NK-92 (cell line): ENCODE measurements around the gene SLC10A6.
"Not testable (repeated sequence)": the region's sequence is repeated elsewhere in the genome, so short reads cannot be mapped to it uniquely, and the experiment has no call there.

Experiments used
- DNase-seq: peaks from one replicate; lab custom pipeline; 2025; ENCODE audit not compliant: unreplicated experiment; lab: John Stamatoyannopoulos, UW

SLC10A6 gene, protein sequence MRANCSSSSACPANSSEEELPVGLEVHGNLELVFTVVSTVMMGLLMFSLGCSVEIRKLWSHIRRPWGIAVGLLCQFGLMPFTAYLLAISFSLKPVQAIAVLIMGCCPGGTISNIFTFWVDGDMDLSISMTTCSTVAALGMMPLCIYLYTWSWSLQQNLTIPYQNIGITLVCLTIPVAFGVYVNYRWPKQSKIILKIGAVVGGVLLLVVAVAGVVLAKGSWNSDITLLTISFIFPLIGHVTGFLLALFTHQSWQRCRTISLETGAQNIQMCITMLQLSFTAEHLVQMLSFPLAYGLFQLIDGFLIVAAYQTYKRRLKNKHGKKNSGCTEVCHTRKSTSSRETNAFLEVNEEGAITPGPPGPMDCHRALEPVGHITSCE

DNA sequence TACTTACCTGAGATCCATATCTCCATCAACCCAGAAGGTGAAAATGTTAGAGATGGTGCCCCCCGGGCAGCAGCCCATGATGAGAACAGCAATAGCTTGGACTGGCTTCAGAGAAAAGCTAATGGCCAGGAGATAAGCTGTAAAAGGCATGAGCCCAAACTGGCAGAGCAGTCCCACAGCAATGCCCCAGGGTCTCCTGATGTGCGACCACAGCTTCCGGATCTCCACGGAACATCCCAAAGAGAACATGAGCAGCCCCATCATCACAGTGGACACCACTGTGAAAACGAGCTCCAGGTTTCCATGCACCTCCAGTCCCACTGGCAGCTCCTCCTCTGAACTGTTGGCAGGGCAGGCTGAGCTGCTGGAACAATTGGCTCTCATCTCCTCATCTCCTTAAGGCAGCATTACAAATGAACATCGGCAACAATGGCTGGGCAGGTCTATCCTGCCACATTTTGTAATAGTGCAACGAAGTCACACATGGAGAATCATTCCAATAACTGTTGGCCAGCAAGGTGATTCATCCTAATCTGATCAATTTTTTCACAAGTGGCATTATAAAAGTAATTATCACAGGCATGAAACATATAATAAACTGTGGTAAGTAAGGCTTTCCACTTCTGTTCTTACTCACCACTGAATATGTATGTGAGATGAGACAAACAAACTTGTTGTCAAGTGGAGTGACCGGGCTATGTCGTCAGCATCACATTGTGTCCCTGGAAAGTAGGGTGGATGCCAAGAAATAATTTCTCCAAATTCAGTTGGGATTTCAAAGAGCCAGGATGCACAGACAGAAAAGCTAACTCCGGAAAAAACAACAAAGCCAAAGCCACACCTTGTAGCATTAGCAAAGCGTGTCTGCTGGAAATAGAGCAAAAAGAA lies at the start of gene SLC10A6:
Gene SLC10A6, minus strand, starts transcription at position 653 of the 888 bp plus-strand sequence. Its CDS starts 269 bp downstream, at position 384.
- no peak for DNase-seq

DNA sequence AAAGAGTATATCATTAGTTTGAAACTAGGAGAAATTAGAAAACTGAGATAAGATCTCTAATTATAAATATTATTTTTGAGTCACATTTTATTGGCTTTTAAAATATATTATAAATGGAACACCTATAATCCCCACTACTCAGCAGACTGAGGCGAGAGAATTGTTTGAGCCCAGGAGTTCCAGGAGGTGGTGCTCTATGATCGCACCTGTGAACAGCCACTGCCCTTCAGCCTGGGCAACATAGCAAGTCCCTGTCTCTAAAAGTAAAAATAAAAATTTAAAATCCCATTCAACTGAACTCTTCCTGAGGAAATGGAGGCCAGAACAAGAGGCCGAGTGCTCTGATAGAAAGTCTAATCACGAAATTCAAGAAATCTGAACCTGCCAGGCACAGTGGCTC lies 49.4 kb upstream of the SLC10A6 start:
- no peak for DNase-seq

GRCh38 chr4:86896596-86896995 lies 47.4 kb upstream of the SLC10A6 start:
- DNase-seq: no peak

GRCh38 chr4:86895692-86896488 lies 46.7 kb upstream of the SLC10A6 start:
- no peak for DNase-seq

GRCh38 chr4:86894455-86894854 lies 45.3 kb upstream of the SLC10A6 start:
- DNase-seq: no peak

- no peak for DNase-seq
Observed at GRCh38 chr4:86893136-86893535, 44.0 kb upstream of the SLC10A6 start.

DNA sequence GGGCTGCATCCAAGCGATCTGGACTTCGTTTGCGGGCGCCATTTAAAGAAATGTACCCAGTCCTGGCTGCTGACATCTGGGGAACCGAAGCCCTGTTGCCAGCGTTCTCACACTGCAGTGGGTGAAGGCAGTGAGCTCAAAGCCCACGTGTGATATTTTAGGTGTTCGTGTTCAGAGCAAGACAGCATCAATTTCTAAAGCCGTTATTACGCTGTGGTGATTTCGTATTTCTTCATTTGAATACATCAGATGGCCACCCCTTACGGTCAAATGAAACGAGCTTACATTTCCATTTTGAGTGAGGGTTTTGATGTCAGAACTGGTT lies 43.4 kb upstream of the SLC10A6 start:
- no peak for DNase-seq

DNA sequence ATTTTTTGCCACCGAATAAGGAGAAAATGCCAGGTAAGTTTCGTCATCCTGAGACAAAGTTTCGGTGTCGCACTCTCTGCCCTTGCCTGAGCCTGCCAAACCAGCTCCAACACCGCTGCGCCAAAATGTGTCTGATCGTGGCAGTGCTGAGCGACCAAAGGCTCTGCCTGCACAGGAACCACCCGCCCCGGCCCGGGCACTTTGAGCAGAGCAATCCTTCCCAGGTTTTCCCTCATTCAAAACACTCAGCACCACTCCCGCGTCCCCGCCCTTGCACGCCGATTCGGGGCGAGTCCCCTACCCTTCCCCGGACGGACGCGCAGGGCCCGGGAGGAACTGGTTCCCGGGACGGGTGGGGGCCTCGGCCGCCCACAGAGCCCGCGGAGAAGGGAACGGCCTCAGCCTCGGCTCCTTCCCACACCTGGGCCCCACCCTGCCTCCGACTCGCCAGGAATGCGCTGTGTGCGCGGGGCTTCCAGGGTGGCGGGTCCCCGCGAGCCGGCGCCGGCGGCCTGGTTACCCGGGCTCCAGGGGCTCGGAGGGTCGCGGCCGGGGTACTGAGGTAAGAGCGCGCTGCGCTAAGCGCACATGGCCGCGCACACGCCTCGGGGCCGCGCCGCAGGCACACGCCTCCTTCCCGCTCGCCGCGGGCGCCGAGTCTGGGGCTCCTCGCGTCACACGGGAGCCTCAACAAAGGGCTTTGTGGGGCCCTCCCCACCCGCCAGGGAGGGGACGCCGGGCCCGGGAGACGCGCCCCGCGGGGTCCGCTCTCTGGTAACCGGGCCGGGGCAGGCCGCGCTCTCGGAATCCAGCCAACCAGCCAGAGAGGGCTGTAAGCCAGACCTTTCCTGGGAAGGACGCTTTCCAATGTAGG lies 42.8 kb upstream of the SLC10A6 start, which contains the start of gene C4orf36:
Gene C4orf36, minus strand, starts transcription at position 661 of the 874 bp plus-strand sequence. CDS start 902 bp downstream, outside the sequence.
- DNase-seq: no peak

GRCh38 chr4:86890790-86891189 lies 41.6 kb upstream of the SLC10A6 start:
- no peak for DNase-seq

DNA sequence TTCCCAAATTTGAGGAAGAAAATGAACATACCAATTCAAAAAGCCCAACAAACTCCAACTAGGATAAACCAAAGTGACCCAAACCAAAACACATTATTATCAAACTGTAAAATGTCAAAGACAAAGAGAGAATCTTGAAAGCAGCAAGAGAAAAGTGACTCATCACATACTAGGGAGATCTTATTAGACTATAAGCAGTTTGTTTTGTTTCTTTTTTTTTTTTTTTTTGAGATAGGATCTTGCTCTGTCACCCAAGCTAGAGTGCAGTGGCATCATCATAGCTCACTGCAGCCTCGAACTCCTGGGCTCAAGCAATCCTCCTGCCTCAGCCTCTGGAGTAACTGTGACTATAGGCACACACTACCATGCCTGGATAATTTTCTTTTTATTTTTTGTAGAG lies 30.5 kb upstream of the SLC10A6 start:
- no peak for DNase-seq

GRCh38 chr4:86878640-86879039 lies 29.5 kb upstream of the SLC10A6 start:
- DNase-seq: no peak

DNA sequence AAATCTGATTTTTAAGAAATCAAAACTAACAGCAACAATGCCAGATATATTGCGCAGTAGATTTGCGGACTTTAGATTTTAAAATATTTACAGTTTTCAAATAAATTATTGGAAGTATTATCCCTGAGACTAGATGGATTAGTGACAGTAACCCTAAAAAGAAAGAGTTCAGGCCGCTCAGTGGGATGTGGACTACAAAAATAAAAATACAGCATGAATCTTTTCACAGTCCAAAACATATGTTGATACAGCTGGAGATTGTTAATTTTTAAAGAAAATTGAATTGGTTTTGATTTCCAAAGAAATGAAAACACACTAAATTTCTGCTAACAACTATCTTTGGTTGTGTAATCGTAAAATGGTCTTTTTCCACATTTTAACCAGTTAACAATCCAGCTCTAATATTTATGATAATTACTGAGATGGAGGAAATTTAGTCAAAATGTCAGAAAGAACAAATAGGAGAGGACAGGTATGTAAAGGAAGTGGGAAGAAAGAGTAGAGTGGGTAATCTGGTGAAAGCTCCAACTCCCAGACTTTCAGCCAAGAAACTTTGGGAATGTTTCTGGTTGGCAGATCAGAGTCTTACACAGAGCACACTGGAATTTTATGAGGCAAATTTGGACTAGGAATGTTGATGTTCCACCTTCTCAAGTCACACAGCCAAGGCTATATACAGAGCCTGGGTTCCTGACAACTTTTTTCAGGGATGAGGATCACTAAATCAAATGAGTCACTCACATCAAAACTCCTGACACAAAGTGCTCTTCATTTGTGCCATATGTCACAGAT lies 27.9 kb upstream of the SLC10A6 start:
- no peak for DNase-seq

GRCh38 chr4:86875436-86875835 lies 26.3 kb upstream of the SLC10A6 start:
- DNase-seq: not testable (repeated sequence)

DNA sequence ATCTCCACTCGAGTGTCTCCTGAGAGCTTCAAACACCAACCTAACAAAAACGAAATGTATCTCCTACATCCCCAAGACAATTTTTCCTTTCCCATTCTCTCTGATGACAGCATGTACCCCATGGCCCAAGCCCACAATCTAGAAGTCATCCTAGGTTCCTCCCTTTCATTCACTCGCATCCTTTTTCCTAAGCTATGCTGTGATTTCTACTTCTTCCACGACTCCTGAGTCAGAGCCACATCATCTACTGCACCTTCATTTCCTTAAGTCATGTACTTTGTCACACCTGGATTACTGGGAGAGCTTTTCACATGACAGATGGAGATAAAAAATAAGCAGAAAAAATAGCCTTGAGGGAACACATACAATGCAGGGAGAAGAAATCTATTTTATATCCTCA lies 23.0 kb upstream of the SLC10A6 start:
- DNase-seq: no peak

GRCh38 chr4:86870442-86871069 lies 21.4 kb upstream of the SLC10A6 start:
- DNase-seq: no peak

GRCh38 chr4:86857341-86858052 lies 8.3 kb upstream of the SLC10A6 start:
- no peak for DNase-seq

DNA sequence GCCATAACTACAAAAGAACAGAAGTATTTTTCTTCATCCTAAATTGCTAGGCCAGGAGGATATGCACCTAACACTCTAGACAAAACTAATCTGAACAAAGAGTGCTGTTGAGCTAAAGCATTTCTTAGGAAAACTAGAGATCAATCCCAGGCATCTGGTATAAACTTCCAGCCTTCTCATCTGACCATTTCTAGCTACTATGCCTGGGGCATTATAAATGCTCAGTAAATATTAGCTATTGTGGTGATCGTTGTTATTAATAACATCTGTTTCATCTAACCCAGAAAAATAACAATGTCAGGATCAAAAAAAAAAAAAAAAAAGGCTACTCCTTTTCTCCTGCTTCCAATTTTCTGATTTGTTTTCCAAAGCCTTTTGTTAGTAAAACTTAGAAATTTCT lies 7.7 kb upstream of the SLC10A6 start:
- DNase-seq: no peak

GRCh38 chr4:86855572-86855971 lies 6.4 kb upstream of the SLC10A6 start:
- DNase-seq: no peak
